Measurements from ENCODE around the gene GPC6.

Gene GPC6

DNA sequence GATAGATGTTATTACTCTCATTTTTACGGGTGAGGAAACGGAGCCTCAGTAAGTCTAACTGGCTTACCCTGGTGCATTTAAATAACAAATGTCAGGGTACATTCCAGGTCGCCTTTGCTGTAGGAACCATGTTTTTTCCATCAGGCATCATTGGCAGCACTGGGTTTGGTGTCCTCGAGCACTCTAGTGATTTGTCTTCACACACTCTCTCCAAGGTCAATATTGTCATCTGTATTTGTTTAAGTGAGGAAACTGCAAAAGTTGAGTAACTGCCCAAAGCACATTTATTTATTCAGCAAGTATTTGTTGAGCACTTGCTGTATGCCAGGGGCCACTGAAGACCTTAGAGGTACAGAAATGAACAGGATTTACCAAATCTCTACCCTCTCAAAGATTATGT lies 1174.3 kb downstream of the GPC6 start:
- DNase-seq, result no peak

DNA sequence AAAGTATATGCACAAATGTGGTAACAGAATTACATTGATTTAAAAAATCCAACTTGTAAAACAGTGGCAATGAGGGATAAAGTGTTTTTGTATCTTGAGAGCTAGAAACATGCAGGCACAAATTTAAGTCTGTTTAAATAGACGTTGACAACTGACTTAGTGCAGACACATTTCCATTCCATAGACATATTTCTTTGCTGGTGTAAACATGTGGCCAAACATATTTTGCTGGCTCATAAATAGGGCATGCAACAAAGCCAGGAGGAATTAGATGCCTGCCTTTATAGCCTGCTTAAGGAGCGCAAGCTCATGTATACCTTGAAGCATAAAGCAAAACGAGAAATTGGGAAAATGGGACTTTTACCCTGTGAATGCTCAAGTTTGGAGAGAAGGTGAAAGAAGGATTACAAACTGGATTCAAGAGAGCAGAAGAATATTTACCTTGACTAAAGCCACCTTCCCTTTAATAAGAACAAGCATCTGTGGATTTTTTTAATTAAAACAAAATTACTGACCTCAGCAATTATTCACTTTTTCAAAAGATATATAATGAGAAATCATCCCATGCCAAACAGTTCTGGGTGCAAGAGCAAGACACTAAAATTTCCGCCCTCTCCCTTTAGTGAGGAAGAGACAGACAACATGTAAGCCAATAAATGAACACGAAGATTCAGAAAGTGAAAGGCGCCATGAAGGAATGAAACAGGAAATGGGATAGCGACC lies 1181.9 kb downstream of the GPC6 start:
- no peak for DNase-seq

DNA sequence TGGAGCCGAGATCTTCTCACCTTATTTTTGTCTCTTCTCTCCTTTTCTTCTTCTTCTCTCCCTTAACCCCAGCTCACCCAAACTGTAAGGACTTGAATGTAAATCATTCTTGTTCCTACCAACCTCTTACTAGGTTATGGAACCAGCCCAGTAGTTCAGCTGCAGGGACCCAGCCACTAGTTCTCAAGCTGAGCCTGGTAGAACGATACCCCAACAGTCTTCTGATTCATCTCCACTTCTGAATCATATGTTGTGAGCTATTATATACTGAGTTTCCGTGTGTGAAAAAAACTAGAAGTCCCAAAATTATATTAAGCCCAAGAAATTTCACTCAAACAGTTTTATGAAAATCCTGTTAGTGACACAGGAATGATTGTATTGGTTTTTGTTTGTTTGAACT lies 1185.1 kb downstream of the GPC6 start:
- DNase-seq, result no peak

DNA sequence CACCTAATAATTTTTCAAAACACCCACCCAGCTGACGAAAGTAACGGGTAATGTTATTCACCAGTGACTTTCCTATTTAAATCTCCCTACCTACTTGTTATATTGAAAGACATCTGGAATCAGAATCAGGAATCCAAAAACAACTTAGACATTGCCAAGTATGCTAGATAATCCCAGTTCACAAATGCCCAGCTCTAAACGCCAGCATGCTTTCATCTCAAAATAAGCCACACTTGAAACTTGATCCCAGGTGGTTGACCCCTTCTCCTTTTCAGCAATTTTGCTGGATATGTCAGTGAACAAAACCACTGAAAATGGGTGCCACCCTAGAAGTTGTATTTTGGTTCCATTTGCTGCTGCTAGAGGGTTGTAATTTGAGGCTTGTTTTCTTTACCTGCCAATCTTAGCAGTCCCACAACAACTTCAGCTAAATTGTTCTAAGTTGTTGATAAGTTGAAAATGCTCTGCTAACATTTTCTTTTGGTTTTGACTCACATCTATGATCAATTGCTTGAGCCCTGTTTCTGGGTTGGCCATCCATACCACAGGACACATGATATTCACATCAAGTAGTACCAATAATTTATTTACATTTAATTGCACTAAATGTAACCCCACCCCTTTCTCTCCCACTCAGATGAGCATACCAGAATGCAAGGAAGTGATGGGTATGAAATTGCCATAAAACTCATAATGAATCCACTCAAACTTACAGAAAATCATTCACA lies 1186.4 kb downstream of the GPC6 start:
- no peak for DNase-seq

DNA sequence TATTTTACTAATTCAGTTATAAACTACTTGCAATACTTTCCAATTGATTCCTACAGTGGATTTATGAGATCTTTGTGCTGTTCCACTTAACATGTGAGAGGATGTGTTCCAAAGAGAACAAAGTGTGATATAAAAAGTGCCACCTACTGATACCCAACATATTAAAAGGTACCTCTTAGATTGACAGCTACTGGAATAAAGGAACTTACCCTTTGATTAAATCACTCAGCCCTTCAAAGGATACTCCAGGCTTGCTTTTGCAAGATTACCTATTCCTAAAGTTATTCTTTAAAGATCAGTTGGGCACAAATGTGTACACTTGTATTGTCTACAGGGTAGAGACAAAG lies 1187.0 kb downstream of the GPC6 start:
- no peak for DNase-seq

DNA sequence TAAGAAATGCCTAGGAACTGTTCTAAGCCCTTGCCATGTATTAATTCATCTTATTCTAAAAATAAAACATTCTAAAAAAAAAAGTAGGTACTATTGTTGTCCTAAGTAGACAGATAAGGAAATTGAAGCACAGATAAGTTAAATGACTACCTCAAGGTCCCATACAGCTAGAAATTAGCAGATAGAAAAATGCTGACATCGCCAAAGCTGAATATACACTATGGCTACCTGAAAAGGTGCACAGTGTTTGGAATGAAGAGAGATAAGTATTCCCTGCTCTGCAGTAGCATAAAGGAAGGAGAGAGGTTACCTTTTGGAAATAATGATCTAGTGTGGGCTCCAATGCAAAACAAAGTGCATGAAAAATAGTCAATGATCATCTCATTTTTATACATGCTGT lies 1187.5 kb downstream of the GPC6 start:
- DNase-seq, result no peak

DNA sequence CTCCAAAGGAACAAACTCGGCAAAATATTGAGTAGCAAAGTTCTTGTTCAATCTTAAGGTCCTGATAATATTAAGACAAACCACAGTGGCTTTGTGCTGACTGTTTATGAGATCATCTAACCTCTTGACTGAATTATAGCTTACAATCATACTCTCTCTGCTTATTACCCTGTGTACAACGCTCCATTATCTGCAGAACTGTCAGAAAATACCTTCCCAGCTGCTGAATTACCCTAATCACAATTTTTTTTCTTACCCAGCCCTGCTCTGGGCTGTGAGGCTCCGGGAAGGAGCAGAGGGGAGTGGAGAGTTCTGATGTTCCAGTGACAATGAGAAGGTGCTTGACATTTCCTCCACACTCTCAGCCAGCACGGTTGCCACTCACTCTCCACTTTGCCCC lies 1188.1 kb downstream of the GPC6 start:
- DNase-seq, result no peak

DNA sequence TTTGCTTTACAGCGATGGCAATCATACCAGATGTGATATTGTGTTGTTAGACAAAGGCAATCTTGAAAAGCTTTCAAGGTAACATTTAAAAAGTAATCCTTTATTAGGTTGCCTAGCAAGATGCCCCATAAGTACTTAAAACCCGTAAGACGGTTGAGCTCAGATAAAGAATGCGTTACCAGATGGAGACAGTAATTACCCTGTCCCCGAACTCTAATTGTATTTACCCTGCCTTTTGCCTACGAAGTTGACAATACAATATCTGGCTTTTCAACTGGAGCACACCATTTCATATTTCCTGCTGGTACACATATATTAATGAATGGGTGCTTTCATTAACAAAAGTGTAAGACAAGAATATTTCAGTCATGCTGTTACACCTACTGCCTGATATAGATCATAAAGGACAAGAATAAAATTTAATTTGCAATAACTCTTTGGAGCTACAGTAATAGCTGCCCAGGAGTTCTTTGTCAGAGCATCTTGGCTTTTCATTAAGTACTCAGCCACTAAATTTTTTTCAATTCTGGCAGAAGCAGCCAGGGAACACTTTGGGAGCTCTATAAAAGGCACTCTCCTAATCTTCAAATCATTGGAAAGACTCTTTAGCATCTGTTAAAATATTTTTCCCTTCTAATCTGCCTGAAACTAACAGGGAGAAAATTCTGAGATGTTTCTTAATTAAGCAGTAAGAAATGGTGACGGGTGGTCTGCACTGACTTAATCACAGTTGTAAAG lies 1189.1 kb downstream of the GPC6 start:
- DNase-seq, result no peak

DNA sequence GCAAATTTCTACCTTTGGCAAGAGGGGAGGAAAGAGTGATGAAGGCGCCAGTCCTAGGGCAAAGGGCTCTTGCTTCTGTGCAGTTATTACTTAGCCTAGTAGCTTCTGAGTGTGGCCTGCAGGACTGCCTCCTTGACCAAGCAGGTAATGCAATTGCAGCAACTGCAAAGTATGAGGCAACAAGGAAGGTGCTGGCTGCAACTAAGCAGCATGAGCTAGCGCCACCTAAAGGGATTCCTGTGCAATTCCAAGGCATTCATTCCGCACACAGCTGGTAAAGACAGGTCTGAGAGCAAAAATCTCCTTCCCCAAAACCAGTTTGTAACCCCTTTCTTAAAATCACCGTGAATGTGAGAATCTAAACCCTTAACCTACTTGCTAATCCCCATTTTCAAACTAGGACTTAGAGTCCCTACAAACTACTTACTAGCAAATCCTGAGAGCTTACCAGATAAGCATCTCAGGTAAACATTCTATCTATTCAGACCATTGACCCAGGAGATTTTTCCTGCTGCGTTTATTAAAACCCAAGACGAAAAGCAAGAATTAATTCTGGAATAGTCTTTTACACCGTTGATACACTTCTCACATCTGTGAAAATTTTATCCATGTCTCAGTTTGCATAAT lies 1190.0 kb downstream of the GPC6 start:
- no peak for DNase-seq

DNA sequence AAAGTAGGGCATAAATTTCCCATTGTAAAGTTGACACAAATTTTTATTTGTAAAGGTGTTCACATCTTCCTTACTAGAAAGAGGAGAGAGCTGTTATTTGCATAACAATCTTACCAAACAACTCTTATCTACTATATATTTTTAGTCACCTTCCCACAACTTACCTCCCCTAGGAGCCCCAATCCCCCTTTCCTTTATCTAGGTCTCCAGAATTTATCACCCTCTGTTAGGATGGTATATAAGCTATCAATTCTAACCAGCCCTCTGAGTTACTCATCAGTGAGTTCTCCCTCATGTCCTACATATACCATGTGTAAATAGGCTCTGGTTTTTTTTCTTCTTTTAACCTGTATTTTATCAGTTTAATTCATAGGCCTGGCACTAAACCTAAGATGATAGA lies 1190.7 kb downstream of the GPC6 start:
- DNase-seq, result no peak

DNA sequence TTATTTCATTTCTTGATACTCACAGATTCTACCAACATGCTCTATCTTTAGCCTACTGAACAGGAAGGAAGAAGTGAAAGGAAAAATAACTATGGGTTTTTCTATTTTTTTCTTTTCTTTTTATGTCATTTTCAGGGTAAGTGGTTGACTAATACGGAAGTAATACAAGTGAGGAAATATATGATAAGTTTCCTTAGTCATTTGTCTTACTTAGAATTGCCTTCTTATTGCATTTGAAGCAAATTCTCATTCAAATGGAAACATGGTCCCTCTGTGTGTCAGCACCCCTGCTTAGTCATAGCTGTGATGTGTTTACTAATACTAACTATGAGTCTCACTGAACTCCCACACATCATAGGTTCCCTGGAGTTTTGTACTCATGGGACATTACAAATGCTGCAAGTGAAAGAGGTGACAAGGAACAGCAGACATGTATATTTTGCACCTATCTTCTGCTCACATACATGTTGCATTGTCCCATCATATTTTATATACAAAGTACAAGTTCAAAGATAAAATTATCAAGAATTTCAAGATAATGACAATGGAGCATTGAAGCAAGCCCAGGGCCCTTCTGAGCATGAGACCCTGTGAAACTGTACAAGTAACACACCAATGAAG lies 1192.8 kb downstream of the GPC6 start:
- DNase-seq, result no peak

DNA sequence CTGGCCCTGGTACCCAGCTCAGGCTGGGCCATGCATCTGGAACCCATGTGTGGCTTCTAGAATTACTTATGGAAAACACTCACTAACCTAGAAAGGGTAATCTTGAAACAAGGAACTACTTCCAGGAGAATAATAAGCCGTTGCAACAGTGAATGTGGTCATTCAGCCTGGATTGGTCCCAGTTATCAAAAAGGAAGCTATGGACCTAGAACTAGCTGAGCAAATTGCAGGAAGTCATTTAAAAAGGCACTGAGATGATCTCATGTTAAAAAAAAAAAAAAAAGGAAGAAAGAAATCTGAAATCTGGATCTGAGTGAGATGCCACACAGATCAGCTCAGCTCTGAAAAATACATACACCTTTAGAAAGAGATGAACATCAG lies 1193.3 kb downstream of the GPC6 start:
- no peak for DNase-seq

DNA sequence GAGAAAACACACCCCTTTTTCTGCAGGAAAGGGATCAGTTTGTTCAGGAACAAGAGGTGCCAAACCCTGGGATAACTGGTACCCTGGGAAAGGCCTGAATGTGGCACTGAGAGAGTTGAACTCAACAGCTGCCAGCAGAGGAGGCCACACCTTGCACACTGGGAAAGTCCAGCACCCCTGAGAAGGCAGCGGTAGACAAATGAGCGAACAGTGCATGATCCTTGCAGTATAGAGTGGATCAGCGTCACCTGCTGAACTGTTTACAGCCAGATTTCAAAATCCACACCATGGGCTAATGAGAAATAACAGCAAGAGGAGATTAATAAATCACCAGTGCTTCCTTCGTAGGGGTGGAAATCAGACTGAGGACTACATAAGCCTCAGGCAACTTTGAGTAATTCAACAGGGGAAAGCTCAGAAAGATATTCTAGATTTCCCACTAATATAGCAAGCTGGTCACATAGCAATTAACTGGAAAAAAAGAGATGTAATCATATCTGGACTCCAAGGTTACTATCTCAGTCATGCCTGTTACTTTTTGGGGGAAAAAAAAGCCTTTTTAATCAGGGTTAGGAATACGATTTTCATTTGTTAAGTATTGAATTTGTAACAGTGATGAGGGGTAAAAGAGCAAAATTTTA lies 1200.8 kb downstream of the GPC6 start:
- DNase-seq, result no peak

DNA sequence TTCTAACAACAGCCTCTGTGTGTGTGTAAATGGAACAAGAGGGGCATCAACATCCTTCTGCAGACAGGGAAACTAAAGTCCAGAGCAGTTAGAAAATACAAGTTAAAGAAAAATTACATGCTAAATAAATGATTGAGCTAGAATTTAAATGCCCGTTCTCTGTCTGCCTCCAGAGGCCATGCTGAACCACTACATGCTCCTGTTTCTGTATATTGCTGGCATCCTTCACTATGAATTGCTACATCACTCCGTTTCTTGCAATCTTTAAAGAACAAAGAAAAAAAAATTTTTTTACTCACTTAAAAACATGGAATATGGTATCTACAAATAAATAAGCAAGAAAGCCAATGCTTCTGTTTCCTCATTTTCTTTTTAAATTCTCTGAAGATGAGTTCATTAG lies 1205.0 kb downstream of the GPC6 start:
- DNase-seq, result no peak

DNA sequence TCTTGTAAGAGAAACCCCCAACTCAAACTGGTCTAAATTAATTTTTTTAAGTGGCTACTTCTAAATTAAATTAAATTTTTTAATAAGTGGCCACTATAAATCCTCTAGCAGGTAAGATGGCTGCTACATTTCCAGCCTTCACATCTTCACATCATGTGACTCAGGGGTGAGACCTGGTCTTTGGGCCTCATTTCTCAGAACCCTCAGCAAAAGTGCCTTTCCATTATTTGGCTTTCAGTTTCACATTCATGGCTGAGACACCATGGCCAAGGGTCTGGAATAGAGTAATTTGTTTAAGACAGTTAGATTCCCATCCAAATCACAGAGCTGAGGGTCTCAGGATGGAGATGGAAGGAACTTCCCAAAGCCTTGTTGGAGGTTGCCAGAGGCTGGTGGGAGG lies 1205.4 kb downstream of the GPC6 start:
- DNase-seq, result no peak

DNA sequence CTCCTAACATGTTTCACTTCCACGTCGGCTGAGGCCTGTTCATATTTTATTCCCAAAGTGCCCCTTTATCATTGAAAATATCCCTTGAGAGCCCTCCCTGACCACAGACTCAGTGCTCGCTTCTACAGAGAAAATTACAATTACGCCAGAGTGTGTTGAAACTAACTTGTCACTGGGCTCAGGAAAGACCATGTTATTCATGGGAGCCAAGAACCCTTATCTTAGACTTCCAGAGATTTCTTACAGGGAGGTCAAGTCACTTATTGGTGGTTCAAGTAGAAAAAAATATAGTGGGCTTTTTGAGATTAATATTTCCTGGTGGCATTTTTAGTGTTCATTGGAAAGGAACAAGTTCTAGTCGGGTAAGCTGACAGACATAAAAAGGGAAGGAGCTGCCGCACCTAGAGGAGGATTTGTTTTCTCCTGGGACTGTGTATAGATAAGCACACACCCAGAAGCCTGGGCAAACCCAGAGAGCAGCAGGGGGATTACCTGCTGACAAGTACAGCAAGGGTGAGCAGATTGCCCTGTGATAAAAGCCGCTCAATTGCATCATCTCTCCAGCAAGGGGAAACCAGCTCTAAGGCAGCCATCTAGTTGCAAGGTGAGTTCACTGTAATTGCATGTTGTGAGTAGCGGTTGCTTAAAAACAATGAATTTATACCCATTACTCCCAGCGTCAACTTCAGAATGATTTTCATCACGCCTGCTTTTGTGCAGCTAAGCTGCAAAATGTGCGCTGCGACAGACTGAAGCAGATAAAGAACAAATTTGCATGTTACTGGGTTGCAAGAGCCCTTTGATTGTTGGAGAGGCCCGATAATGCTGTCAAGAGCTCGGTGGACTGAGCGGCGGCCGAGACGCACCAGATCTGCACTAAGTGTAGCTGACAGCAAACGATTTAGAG lies 1206.7 kb downstream of the GPC6 start:
- no peak for DNase-seq

DNA sequence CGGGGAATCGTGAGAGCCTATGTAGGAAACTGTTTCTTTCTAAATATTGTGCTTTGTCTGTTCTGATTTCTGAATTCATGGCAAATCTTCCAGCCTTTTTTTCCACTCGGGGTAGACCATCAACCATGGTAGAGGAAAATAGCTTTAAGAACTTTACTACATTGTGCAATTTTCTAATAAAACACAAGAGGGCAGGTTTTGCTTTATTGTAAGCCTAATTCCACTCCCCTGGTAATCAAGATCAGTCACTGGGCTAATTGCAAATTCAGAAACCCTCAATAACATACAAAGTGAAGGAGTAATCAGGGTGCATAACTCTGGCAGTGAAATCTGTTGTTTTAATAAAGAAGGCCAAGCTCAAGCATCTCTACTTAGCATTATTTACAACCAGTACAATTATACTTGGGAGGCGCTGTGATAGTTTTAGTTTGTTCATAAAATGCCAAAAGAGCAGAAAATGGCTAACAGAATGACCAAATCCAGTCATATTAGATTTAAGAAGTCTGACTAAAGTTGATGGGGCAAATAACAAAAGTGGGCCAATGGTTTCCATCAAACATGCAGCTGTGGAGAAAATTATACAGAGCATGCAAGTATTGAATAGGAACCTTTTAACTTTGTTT lies 1209.1 kb downstream of the GPC6 start:
- DNase-seq, result no peak

DNA sequence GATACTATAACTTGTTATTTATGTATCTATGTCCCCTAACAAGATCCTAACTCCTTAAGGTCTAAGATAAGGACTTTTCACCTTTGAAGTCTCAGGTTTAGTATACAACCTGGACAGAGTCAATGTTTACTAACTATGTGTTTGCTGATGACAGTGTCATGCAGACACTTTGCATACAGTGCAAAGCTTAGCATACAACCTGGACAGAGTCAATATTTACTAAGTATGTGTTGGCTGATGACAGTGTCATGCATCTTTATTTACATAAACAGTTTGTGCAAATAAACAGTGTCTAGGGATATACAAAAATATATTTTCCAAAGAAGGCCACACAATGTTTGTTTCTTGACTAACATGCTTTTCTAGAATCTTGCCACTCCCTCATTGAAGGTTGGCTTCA lies 1218.2 kb downstream of the GPC6 start:
- DNase-seq, result no peak

DNA sequence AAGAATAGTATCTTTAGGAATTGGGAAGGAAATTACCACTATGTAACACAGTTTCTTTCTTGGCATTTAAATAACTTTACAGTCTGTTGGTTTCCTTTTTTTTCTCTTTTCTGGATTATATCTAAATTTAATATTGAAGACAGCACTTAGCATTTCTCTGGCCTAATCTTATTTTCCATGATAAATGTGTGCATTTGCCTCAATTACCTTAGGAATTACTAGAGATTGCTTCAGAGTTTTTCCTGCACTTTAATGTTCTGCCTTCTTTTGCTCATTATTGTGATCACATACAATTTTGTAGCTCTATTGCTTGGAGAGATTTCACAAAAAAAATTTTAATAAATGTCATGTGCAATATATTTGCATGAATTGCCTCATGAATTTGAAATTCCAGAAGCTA lies 1227.7 kb downstream of the GPC6 start:
- no peak for DNase-seq

DNA sequence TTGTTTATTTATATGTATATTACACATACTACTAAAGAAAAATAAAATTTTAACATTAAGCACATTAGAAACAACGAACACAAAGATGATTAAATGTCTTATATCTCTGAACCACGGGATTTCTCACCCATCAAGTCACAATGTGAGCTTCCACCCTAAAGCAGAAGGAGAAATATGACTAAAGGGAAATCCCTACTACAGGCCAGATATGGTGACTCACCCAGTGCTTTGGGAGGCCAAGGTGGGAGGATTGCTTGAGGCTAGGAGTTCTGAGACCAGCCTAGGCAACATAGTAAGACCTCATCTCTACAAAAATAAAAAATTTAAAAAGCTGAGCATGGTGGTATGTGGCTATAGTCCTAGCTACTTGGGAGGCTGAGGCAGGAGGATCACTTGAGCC lies 1228.3 kb downstream of the GPC6 start:
- DNase-seq, result no peak

DNA sequence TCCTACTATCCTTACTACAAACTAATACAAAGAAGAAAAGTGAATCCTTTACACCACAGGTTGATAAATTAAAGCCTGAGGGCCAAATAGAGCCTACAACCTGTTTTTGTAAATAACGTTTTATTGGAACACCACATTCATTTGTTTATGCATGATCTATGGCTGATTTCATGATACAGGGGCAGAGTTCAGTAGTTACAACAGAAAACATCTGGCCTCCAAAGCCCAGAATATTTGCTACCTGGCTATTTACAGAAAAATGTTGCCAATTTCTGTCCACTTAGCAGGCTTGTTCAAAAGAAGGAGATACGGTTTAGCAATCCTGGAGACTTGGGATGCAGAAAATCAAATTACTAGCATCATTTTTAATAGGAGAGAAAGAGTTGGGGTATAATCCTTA lies 1228.8 kb downstream of the GPC6 start:
- no peak for DNase-seq

Data from CD4-positive, alpha-beta T cell treated with Interferon gamma for 1 hour (primary cell).